GM19328 (cell line): Measurements from ENCODE around the gene UGT1A10.
"Not testable (repeated sequence)": the region's sequence is repeated elsewhere in the genome, so short reads cannot be mapped to it uniquely, and the experiment has no call there.

Experiments
- ATAC-seq: cut with Tn5 transposase; IDR thresholded peaks from one replicate; pipeline ENCODE4 v1.9.1; 2021; ENCODE audit warnings: mild to moderate bottlenecking, moderate library complexity; ENCODE audit not compliant: unreplicated experiment

The UGT1A10 gene

DNA sequence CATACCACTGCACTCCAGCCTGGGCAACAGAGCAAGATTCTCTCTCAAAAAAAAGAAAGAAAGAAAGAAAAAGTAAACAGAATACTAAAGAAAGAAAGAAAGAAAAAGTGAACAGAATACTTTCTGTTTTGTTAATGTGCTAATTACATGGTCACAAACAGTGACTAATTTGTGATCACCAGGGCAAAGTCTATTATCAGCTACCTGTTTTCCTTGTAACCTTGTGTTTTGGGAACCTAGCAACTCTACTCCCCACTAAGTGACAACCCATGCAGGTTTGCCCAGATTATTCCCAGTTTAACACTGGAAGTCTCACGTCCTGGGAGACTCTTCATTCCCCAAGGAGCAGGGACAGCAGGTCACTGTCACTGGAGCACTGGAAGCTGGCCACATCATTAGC, 18.8 kb downstream of the UGT1A10 start:
- ATAC-seq: no peak

DNA sequence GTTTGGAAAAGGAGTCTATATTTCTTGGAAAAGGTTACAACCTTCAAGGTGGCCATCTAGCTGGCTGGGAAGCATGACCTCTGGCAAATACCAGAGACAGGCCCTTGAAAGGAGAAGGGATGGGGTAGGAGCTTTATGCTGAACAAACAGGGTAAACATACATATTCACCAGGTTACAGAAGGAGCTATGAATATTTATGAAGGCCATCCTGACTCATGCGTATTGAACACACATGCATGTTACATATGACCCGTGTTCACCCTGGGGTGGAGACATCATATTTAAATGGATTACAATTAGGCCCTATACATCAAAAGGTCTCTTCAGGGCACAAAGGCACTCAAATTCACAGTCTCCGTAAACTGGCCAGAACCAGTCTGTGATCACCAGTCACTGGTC, 19.7 kb downstream of the UGT1A10 start:
- ATAC-seq: not testable (repeated sequence)

GRCh38 chr2:233656443-233656842, 20.2 kb downstream of the UGT1A10 start:
- no peak for ATAC-seq

GRCh38 chr2:233658610-233659009, 22.4 kb downstream of the UGT1A10 start:
- no peak for ATAC-seq

DNA sequence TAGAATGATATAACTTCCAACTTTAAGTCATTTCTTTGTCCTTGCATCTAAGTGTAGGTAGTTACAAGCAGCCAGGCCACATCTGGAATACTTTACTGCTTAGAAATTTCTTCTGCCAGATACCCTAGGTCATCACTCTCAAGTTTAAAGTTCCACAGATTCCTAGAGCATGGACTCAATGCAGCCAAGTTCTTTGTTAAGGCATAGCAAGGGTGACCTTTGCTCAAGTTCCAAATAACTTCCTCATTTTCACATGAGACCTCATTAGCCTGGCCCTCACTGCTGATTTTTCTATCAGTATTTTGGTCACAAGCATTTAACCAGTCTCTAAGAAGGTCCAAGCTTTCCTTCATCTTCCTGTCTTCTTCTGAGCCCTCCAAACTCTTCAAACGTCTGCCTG, 27.7 kb downstream of the UGT1A10 start:
- ATAC-seq: no peak

GRCh38 chr2:233668605-233669260, 32.5 kb downstream of the UGT1A10 start:
- ATAC-seq: no peak

DNA sequence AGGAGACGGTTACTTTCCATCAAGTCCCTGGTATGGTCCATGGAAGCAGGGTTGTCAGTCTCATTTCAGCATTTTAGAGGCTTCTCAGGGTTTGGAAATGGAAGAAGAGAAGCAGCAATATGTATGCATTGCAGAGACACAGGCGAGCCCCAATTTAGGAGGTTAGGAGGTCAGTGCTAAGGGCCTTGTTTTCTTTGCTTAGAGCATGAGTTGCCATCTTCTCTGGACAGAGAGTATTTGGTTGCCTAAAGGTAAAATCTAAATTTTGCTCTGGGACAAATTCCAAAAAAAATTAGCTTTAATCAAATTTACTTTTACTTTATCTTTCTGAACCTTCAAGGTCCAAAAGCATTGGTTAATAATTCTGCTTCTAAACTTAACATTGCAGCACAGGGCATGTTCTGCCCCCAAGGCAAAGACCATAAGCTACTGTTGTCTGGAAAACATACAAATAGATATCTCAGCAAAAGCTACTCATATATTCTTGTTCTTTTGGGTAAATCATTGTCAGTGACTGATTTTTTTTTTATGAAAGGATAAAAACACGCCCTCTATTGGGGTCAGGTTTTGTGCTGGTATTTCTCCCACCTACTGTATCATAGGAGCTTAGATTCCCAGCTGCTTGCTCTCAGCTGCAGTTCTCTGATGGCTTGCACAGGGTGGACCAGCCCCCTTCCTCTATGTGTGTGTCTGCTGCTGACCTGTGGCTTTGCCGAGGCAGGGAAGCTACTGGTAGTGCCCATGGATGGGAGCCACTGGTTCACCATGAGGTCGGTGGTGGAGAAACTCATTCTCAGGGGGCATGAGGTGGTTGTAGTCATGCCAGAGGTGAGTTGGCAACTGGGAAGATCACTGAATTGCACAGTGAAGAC, 35.3 kb downstream of the UGT1A10 start, which contains the start of gene UGT1A9:
UGT1A9 (plus strand) TSS at position 609 of the 872 bp plus-strand sequence; CDS start at position 646, 37 bp downstream.
- ATAC-seq: no peak

GRCh38 chr2:233672886-233673285, 36.6 kb downstream of the UGT1A10 start:
- no peak for ATAC-seq

DNA sequence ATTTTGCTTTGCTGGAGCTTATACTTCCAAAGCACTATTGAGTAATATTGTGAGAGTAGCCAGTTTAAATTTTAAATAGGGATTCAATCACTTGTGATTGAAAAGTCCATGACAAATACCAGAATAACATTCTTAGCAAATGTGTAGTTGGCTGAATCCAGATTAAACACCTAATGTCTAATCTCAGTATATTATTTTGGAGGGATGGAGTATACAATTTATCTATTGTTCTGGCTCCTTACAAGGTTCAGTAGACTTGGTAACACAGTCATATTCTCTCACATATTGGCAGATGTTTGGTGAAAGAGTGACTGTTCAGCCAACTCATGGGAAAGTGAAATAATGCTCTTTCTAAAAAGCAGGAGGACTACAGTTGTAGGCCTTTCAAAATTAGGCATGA, 37.6 kb downstream of the UGT1A10 start:
- ATAC-seq: no peak

- no peak for ATAC-seq
These were observed 38.1 kb downstream of the UGT1A10 start for GRCh38 chr2:233674314-233674713.

DNA sequence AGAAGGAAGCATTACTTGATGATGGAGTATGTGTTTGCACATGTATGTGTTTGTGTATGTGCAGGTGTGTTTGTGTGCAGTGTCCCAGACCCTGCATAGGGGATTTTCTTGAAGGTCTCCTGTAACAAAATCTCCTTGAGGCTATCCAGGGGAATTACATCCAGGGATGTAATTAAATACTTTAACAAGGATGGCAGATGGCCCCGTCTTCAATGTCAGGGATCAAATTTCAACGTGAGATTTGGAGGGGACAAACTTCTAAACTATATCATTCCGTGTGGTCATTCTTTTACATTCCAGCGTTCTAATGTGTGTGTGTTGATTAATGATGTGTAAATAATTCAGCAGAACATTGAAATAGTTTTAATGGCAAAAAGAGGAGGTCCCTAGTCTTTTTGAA, 38.7 kb downstream of the UGT1A10 start:
- no peak for ATAC-seq

- ATAC-seq: no peak
These were observed 39.8 kb downstream of the UGT1A10 start for GRCh38 chr2:233676046-233676445.

- ATAC-seq: no peak
These were observed 42.9 kb downstream of the UGT1A10 start for GRCh38 chr2:233679196-233679595.

DNA sequence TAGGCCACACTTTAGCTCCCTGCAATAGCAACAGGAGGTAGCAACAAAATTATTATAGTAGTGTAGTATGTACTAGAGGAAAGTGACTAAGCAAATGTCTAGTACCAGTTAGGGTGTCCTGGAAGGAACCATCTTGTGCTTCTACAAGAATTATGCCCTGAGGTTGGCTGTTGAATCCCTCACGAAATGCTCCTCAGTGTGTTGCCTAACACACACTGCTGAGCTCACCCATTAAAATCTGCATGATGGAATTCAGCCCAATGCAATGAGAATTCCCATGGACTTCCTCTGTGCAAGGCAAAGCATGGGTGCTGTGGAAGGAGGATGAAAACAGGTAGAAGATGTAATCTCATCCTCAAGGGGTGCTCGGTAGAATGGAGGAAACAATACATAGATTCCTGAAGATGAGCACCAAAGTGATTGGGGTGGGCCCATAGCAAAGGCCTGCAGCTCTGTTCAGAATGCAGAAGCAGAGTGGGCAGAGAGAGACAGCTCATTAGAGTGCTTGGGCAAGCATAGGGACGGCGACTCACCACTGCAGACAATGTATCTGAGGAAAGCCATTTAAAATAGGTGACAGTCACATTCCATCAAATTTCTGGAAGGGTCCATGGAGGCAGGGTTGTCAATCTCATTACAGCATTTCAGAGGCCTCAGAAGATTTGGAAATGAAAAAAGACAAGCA, 44.3 kb downstream of the UGT1A10 start:
- no peak for ATAC-seq

- ATAC-seq: no peak
These were observed 45.4 kb downstream of the UGT1A10 start, which contains the start of gene UGT1A7 for GRCh38 chr2:233681521-233682099. Gene UGT1A7 (plus strand): TSS chr2:233681901. CDS start chr2:233681938, 37 bp downstream.

GRCh38 chr2:233684640-233685039, 48.4 kb downstream of the UGT1A10 start:
- no peak for ATAC-seq

- ATAC-seq: no peak
These were observed 50.7 kb downstream of the UGT1A10 start for GRCh38 chr2:233686928-233687327.

- ATAC-seq: no peak
These were observed 52.1 kb downstream of the UGT1A10 start for GRCh38 chr2:233688341-233688740.

DNA sequence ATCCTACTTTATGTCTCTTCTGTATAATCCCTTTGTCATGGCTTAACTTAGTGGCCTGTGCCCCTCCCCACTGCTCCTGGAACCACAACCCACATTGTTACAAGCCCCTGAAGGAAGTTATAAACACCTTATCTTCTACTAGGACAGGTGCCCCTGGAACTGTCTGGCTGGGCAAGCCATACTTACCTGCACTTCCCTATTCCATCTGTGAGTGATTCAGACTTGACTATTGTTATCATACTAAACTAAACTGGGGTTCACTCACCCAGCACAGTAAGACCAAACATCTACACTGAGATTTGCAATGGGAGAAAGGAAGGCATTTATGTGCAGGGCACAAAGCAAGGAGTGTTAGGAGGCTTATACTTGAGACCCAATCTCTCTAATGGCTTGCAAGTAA, 52.8 kb downstream of the UGT1A10 start:
- no peak for ATAC-seq

GRCh38 chr2:233689501-233689900, 53.3 kb downstream of the UGT1A10 start:
- no peak for ATAC-seq

GRCh38 chr2:233690444-233690843, 54.2 kb downstream of the UGT1A10 start:
- no peak for ATAC-seq
